ENCODE measurements around the gene SLC30A5.
A peak's percentile ranks its signal among the peaks of the same experiment; 100 is the strongest.
"Not testable (repeated sequence)": the region's sequence is repeated elsewhere in the genome, so short reads cannot be mapped to it uniquely, and the experiment has no call there.

The SLC30A5 gene

GRCh38 chr5:69093771-69094482 is at the start of gene SLC30A5:
TSS of gene SLC30A5 (plus strand) at chr5:69094014. CDS start at chr5:69094256, 242 bp downstream.
- DNase-seq (ENCODE audit: low spot score): peak; percentile 99

- DNase-seq (ENCODE audit: low spot score): not testable (repeated sequence)
Observed at GRCh38 chr5:69045213-69045612, 48.6 kb upstream of the SLC30A5 start.

DNA sequence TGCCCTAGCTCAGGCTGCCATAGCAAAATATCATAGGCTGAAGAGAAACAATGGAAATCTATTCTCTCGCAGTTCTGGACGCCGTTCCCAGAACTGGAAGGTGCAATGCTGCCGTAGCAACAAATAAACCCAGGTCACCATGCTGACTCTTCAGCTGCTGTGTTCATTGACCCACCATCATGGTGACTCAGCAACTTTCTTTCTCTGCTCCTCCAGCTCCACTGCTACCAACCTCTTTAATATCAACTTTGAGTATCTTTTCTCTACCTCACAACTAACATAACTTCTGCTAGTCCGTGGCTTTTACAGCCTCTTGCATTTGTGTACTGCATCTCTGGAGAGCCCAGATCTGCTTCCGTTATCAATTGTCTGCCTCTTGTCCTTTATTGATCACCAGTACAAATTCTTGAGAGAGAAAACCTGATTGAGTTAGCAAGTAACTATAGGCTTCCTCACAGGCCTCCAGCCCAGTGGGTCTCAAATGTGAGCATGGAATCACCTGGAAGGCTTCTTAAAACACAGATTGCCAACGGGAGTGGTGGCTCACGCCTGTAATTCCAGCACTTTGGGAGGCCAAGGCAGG is 47.3 kb upstream of the SLC30A5 start:
- no peak for DNase-seq (ENCODE audit: low spot score)

- DNase-seq (ENCODE audit: low spot score): no peak
Observed at GRCh38 chr5:69048230-69048629, 45.6 kb upstream of the SLC30A5 start.

DNA sequence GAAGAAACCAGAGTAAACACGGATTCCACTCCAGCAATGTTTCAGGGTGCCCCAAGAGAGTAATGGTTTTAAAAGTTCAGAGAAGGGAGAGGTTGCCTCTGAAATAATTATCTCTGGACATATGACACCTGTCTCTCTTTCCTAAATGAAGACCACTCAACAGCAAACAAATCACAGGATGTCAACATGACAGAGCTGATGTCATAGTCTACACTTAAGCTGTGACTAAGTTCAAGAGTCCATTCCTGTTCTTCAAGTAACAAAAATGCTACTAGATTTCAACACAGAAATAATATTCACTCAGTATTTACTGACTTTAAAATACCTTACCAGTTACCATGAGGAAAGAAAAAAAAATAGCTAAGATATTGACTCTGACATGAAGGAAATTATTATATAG is 44.7 kb upstream of the SLC30A5 start:
- DNase-seq (ENCODE audit: low spot score): no peak

DNA sequence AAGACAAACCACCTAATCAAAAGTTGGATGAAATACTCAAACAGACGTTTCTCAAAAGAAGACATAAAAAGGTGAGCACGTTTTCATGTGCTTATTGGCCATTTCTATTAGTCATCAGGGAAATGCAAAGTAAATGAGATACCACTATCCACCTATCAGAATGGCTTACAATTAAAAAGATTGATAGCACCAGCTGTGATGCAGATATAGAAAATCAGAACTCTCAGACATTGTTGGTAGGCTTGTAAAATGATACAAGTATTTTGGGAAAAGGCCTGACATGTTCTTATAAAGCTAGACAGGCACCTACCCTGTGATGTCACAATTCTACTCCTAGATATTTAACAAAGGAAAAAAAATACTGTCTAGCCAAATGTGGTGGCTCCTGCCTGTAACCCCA is 44.0 kb upstream of the SLC30A5 start:
- DNase-seq (ENCODE audit: low spot score): no peak

DNA sequence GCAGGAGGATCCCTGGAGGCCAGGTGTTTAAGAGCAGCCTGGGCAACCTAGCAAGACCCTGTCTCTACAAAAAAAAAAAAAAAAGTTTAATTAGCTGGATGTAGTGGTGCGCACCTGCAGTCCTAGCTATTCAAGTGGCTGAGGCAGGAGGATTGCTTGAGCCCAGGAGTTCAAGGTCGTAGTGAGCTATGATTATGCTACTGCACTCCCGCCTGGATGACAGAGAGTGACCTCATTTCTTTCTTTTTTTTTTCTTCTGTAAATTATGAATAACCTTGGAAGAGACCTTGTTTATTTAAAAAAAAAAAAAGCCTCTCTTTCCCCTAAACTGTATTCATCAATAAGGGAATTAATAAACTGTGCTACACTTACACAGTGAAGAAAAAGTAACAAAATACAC is 43.6 kb upstream of the SLC30A5 start:
- DNase-seq (ENCODE audit: low spot score): no peak

DNA sequence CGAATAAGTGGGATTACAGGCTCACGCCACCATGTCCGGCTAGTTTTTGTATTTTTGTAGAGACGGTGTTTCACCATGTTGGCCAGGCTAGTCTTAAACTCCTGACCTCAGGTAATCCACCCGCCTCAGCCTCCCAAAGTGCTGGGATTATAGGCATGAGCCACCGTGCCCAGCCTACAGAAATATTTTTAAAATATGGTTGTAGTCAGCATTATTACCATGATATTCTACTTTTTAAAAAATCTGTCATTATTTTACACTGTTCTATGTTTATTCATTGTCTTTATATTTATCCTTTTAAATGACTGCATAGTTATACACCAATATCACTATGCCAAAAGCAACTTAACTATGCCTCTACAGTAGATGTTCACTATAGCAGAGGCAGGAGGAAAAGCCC is 41.6 kb upstream of the SLC30A5 start:
- no peak for DNase-seq (ENCODE audit: low spot score)

GRCh38 chr5:69074664-69075521 is 18.9 kb upstream of the SLC30A5 start:
- DNase-seq (ENCODE audit: low spot score): no peak

- DNase-seq (ENCODE audit: low spot score): no peak
Observed at GRCh38 chr5:69075522-69076179, 18.2 kb upstream of the SLC30A5 start.

DNA sequence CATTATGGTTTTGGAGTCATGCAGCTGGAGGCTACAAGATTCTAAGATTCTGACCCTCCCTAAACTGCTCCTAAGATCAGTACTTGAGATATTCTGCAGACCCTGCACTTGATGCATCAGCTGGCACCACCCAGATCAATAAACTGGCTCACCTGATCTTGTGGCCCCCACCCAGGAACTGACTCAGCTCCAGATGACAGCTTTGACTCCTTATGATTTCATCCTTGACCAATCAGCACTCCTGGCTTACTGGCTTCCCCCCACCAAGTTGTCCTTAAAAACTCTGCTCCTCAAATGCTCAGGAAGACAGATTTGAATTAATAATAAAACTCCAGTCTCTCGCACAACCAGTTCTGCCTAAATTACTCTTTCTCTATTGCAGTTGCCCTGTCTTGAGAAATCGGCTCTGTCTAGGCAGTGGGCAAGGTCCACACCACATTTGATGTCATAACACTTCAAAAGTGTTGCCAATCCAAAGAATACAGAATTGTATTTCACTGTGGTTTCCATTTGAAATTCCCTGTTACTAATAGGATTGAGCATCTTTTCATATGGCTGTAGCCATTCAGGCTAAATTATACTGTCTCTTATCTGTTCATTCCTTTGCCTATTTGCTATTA is 14.8 kb upstream of the SLC30A5 start:
- no peak for DNase-seq (ENCODE audit: low spot score)

- no peak for DNase-seq (ENCODE audit: low spot score)
Observed at GRCh38 chr5:69079556-69079955, 14.3 kb upstream of the SLC30A5 start.

- no peak for DNase-seq (ENCODE audit: low spot score)
Observed at GRCh38 chr5:69083412-69083811, 10.4 kb upstream of the SLC30A5 start.

DNA sequence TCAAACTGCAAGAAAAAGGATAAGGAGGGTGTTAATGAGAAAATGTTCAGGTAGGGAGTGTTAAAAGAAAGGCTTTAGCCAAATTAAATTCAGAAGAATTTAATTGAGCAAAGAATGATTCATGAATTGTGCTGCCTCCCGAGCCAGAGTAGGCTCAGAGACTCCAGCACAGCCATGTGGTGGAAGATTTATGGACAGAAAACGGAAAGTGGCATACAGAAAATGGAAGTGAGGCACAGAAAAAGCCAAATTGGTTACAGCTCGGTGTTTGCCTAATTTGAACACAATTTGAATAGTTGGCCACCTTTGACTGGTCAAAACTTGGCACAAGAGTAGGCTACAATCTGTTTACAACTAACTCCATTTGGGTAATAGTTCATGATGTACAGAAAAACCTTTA is 9.6 kb upstream of the SLC30A5 start:
- no peak for DNase-seq (ENCODE audit: low spot score)

DNA sequence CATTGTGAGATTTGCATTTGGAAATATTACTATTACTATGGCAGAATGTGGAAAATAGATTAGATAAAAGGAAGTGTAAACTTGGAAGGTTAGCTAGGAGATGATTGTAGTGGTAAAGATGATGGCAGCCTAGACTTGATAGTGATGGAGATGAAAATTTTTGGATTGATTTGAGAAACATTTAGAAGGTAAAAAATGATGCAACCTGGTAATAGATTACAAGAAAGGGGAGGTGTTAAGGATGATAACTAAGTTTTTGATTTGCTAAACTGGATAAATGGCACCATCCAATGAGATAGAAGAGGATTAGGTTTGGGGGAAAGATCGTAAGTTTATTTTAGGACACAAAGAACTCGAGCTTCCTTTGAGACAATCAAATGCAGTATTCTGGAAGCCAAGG is 8.9 kb upstream of the SLC30A5 start:
- DNase-seq (ENCODE audit: low spot score): no peak

GRCh38 chr5:69086206-69086605 is 7.6 kb upstream of the SLC30A5 start:
- DNase-seq (ENCODE audit: low spot score): no peak

DNA sequence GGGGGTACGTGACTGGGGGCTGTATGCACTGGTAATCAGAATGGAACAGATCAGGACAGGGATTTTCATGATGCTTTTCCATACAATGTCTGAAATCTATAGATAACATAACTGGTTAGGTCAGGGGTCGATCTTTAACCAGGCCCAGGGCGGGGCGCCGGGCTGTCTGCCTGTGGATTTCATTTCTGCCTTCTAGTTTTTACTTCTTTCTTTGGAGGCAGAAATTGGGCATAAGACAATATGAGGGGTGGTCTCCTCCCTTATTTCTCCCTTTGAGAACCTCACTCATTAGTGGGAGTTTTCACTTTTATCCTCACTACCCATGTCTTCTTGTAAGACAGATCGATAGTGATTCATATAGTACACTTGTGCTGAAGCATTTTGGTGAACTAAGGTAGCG is 5.8 kb upstream of the SLC30A5 start:
- DNase-seq (ENCODE audit: low spot score): not testable (repeated sequence)

- no peak for DNase-seq (ENCODE audit: low spot score)
Observed at GRCh38 chr5:69090158-69090557, 3.7 kb upstream of the SLC30A5 start.

GRCh38 chr5:69091771-69092170 is 2.0 kb upstream of the SLC30A5 start:
- DNase-seq (ENCODE audit: low spot score): no peak

DNA sequence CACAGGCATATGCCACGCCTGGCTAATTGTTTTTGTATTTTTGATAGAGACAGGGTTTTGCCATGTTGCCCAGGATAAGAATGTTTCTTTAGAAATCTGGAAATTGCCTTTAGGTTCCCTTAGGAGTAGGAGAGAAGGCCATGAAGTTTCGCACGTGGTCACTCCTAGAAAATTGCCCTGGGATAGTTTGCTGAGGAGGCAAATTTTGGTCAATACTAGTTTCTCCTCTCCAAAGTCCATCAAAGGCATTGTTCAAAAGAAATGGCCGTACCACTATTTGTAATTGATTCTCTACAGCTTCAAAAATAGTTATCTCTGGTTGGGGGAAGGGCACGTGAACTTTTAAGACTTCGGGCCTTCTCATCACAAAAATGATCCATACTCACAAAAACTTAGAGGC is 845 bp upstream of the SLC30A5 start:
- no peak for DNase-seq (ENCODE audit: low spot score)

DNA sequence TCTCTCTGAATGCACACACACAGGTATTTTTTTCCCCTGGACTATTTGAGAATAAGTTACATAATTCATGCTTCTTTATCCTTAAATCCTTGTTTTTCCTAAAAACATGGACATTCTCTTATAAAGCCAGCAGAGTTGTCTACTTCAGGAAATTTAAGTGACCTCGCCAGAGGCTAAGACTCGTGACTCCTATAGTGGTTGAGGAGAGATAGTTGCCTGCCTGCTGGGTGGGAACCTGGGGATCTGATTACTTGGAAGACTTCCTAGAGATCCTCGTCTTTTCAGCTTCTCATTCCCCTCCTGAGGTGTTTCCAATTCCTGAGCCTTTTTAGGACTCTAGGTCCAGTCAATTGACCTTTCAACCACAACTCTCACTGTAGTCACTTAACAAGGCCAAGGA is 5.5 kb downstream of the SLC30A5 start:
- no peak for DNase-seq (ENCODE audit: low spot score)

- no peak for DNase-seq (ENCODE audit: low spot score)
Observed at GRCh38 chr5:69103521-69103920, 9.7 kb downstream of the SLC30A5 start.
